ENCODE results near the gene DNAH14. TPM values are rescaled to one million over a fixed set of nuclear protein-coding genes. Genes with fewer than 3 reads are reported as not detected.

Gene DNAH14
- total RNA-seq, 1 donor from 2014 or later = 17.4 TPM

DNA sequence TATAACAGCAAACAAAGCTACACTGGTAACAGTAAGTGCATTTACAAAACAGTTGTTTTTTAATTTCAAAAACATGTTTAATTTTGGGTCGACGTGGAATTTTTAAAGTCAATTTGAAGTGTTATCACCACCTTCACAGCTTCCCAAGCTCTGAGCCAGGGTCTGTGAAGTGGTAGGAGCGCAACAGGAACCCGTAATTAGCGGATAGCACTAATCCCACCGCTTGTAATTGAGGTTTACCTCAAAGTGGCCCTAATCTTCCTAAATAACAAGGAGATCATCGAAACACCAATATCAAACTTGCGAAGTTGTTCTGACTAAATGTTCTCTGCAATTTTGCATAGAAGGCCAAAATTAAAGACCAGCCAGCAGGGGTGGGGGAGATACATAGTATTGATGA, 479.6 kb downstream of the DNAH14 start:
- no peak for DNase-seq

DNA sequence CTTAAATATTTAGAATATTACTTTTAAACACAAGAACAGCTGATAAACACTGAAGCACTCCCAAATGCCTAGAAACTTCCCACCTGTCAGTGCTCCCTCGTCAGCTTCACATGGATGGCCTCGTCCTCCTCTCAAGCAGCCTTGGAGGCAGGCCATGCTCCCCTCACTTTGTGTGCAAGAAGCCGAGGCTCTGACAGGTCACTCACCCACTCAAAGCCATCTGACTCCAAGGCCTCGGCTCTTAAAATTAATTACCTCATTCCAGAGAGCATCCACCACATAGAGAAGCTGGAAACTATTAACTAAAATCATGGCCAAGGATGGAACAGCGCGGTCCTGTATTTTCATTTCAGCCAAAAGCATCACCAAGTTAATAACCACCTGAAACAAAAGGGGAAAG, 480.6 kb downstream of the DNAH14 start:
- no peak for DNase-seq

DNA sequence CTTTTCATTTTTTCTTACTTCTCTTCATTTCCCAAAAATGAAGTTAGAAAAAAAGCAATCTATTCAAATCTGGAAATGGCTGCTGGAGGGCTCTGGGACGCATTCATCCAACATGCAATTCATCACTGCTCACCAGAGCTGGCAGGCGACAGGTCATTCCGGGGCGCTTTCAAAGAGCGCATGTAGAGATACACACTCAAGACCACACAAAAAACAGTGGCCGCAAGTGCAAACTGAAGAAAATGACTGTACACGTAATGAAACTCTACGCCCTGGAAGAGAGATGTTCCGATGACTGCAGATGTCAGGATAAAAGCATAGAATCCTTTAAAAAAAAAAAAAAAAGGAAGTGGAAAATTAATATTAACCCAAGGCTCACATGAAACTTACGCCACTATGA, 482.8 kb downstream of the DNAH14 start:
- DNase-seq = no peak

DNA sequence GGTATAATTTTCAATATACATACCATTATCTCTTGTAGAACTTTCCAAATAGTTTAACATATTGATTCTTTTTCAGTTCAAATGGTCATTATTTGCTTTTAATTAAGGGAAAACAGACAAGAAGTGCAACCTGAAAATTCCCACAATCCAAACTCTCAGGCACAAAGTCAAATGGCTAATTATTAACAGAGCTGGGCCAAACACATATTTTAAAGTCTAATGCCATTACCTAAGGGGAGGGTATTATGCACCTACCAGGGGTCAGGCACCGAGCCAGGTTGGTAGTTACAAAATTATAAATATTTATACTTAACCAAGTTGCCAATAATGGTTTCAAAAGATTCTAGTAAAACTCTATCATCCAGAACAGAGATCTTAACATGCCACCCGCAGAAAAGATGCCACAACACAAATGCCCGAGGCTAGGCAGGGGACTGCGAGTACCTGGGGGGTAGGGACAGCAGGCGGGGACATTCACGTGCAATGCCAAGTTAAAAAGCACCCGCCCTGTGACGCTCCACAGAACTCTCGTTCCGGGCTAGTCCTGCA, 483.4 kb downstream of the DNAH14 start:
- DNase-seq = no peak

DNA sequence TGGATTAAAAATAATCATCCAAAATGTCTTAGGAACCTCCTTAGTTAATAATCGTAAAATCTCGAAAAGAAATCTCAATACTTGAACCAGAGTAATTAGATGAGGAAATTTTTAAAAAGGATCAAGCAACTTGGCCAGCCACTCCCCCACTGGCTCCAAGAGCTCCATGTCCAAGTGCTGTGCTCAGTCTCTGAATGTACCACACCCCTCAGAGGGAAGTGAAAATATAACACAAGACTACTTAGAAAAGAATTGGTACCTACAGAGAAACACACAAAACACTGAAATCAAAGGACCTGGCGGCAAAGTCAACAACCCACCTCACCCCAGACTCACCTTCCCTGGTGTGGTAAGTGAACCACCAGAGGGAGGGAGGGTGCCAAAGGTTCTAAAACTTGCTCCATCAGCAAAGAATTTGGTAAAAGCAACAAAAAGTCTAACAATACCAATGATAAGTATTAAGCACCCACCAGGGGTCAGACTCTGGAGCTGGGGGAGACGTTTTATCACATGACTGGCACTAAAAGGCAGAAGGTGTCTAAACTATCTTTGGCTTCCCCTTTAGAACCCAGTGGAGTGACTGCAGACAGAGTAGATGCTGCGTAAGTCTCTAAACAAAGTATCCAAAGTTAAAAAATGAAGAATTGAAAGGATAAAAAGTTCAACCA, 484.4 kb downstream of the DNAH14 start:
- DNase-seq = no peak

DNA sequence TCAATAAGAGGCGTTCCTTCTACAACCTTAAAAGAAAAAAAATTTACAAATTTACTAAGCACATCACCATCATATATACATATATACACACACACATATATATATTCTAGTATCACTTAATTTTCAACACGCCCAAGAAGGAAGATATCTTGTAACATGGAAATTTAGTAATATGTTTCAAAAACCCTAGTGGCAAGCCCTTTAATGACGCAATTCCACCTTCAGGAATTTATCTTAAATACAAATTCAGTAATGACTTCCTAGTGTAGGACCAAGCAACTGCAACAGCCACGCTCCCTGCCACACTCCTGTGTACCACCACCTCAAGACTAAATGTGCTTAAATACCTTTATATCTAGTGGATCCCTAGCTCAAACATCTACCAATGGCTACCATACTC, 485.8 kb downstream of the DNAH14 start:
- no peak for DNase-seq

DNA sequence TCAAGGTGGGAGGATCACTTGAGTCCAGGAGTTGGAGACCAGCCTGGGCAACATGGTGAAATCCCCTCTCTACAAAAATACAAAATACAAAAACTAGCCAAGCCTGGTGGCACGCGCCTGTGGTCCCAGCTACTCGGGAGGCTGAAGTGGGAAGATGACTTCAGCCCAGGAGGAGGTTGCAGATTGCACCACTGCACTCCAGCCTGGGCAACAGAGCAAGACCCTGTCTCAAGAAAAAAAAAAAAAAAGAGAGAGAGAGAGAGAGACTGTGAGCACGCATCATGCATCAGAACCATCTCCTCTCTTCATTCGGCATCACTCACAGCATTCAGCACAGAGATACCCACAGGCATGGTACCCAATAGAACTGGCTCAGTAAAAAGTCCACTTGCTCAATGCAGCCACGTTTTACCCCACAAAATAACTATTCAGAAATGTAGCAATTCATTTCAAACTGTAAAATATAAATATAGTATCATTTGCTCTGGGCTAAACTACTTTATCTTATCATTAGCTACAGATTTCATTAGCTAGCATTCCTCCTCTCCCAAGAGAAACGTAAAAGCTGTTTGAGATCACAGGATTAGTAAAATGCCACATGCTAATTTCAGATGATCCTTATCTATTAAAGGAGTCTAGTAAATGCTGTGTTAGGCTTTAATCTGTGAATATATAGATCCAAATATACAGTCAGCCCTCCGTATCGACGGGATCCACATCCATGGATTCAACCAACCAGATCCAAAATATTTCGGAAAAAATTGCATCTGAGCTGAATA, 486.7 kb downstream of the DNAH14 start:
- DNase-seq = no peak

DNA sequence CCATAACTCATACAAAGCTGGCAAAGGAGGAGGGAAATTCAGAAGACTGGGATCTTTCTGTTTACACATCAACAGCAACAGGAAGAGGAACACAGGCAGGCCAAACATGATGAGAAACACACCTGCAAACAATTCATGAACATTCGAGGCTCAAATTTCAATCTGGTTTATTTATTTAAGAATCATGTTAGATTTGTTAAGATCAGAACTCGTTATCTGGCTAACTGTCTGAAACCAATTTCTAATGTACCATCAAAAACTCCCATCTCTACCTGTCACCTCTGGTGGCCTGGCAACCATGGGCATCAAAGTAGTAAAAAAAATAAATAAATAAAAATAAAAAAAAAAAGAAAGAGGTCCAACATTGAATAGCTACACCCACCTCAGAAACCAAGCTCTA, 488.6 kb downstream of the DNAH14 start:
- DNase-seq = no peak

DNA sequence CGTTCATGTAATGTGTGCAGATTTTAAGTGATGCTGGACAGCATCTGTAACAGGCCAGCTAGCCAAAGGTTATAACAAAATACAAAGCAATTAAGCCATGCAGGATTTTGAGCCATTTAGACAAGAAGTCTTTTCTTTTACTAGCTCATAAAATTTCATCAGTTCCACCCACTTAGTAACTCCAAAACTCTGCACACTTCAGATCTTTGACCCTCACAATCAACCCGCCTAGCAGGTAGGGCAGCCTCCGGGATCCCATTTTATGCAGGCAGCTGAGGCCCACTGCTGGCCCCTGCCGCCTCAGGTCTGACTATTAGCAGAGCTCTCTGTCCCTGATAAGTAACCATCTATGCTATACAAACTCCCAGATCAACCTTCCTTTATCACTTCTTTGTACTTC, 489.1 kb downstream of the DNAH14 start:
- no peak for DNase-seq

DNA sequence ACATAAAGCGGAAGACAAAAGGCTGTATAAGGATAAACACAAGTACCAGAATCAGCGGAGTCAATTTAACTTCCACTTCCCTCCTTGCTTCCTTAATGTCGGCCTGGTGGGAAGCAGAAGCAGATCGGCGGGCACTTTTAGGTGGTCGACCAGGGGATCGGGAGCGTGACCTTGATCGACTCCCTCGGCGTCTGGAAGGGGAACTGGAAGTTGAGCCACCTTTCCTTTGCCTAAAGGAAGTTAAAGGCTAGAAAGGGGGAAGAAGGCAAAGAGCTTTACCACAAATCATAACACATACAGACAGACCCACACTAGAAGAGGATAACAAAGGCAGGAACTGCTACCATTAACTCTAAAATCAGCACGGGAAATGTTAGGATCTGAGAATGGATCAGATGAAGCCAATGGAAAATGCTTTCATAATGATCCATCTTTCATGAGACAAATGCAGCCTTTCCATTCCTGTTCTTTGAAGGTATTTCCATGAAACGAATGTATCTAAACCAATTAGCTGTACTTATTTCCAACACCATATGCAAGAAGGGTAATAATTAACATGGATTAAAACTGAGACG, 492.6 kb downstream of the DNAH14 start:
- no peak for DNase-seq

DNA sequence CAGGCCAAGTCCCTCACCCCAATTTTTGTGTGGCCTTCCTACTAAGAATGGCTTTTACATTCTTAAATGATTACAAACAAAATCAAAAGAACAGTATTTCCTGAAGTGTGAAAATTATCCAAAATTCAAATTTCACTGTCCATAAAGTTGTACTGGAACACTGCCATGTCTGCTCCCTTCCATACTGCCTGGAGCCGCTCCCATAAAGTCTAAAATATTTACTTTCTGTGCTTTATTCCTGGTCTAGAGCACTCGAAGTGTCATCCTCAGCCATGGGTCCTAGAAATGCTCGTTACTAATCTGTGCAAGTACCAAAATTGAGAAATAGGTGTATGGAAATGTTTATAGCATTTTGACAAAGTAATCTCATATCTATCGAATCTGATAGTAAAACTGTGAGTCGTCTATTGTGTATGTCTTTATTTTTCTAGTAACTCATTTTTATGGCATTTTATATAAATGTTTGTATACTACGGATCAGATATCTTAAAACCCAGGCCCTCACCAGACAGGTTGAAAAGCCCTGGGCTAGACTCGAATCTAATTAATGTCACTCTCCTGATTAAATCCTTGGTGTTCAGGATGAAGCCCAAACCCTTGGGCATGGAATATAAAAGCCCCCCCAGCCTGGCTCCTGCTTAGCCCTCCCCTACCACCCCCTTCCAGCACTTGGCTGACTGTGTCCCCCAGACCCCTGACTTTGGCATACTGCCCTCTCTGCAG, 493.5 kb downstream of the DNAH14 start:
- no peak for DNase-seq

DNA sequence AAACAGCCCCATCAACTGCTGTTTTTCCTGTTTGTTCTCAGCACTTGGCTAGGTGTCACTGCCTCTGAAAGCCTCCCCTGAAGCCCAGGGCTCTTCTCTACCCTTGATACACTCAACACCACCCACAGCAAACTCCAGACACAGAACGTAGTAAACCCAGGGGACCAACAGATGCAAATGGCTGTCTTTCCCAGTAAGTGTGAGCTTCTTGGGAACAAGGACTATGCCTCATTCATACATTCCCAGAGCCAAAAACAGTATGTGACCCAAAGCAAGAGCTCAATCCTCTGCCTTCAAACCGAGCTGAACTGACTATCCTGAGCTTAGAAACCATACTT, 494.0 kb downstream of the DNAH14 start:
- no peak for DNase-seq

DNA sequence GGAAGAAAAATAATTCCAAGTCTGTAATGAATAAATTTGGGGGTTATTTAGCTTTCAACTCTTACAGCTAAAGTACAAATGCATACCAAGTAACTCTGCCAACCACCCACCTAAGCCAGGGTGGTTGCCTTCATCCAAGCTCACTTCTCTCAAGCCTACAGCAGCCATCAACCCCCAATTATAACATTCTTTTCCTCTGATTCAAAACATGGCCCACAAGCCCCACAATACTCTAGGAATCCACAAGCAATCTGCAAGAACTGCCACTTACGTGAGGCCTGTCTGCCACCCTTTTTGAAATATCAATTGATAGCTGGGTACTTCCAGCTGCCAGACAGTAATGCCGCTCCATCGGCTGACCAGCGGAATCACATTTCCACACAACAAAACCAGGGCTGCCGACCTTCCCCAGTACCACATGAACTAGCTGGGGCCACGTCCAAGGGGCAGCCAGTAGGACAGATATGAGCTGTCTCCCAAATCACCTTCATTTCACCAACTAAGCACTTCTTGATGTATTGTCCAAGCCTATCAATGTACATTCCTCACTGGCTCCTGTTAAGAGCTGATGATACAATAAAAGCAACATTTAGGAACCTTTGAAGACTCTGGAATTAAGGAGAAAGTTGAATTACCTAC, 495.2 kb downstream of the DNAH14 start:
- no peak for DNase-seq

DNA sequence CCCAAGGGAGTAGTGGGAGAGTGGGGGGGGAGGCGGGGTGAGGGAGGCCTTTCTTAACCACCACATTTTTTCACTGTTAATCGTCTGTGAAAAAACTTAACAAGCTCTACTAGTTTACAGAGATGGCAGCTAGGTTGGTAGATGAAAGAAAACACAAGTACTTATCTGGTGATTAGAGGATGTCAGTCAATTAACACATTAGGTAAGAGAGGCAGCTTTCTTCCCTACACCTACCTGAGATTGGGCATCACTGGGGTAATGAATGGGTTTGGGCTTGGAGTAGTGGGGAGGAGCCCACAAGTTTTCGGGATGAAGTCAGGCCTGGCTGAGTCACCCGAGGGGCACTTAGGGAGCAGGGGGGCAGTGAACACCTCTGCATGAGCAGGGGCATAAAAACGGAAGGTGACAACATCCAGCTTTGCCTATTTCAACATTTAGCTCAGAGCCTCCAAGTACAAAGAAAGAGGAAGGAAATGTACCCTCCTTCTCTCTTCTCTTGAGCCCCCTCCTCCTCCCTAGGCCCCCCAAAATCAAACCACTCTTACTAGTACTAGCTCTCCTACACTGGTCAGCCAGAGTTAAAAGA, 495.8 kb downstream of the DNAH14 start:
- DNase-seq = no peak

DNA sequence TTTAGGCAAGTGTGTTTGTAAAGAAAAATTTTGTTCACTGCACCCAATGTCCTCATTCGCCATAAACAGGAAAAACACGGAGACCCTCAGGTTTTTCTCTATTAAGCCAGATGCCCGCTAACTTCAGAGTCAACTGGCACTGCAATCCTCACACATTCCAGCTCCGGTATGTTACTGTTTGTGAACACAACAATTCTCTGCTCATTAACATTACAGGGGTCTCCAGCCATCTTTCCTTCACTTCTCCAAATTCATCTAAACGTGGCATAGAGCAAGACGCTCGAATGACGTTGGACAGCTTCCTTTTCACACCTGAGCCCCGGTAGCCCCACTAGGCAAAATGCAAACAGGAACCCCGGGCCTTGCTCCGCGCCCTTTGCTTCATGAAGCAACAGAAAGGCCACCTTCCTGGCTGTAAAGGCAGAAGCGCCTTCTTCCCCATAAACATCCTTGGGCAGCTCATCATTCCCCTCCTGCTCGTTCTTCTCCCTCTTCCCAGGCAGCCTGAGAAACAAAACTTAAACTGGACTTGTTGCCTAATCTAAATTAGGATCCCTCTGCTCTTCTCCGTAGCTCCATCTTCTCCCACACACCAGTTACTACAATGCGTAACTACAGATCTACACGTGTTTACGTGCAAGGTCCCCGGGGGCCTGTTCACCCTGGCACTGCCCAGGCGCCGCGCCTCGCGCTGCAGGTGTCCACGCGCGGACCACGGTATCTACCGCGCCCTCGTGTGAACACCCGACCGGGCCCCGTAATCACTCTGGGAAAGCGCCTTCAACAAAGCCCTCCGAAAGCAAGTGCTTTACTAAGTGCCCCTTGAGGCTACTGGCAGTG, 497.1 kb downstream of the DNAH14 start:
- peak; percentile 31 for DNase-seq

DNA sequence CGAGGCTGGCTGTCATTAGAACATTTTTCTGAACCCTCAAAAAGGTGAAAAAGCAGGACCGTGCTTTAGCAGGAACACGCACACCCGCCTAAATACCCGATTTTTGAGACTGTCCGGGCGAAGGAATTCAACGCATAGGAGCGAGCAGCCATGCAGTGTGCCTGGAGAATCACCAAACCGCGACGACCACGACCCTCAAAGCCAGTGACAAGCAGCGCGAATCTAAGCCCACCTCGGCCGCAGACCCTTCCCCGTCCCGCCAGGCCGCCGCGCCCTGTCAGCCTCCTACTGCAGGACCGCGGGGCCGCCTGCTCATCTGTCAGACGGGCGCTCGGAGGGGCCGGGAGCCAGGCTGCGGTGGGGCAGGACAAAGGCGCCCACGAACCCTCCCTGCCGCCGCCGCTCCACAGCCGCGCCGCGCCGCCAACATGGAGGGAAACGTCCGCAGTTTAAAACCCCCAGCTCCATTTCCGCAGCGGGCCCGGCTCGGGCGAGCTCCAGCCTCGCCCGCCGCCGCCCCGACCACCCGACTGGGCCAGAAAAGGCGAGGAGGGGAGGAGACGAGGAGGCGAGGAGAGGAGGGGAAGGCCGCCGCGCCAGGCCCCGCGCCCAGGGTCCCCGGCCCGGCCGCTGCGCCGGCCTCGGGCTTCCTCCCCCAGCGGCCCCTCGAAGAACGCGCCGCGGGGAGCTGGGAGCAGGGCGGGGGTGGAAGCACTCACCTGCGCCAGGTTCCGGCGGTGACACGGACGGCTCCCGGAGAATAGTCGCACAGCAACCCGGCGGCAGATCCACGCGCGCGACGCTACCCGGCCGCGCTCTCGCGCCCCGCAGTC, 498.0 kb downstream of the DNAH14 start, which contains the start of gene LBR:
Gene LBR, minus strand, starts transcription at position 804 of the 833 bp plus-strand sequence. CDS start 3,963 bp downstream, outside the sequence.
- DNase-seq = peak; percentile 31

DNA sequence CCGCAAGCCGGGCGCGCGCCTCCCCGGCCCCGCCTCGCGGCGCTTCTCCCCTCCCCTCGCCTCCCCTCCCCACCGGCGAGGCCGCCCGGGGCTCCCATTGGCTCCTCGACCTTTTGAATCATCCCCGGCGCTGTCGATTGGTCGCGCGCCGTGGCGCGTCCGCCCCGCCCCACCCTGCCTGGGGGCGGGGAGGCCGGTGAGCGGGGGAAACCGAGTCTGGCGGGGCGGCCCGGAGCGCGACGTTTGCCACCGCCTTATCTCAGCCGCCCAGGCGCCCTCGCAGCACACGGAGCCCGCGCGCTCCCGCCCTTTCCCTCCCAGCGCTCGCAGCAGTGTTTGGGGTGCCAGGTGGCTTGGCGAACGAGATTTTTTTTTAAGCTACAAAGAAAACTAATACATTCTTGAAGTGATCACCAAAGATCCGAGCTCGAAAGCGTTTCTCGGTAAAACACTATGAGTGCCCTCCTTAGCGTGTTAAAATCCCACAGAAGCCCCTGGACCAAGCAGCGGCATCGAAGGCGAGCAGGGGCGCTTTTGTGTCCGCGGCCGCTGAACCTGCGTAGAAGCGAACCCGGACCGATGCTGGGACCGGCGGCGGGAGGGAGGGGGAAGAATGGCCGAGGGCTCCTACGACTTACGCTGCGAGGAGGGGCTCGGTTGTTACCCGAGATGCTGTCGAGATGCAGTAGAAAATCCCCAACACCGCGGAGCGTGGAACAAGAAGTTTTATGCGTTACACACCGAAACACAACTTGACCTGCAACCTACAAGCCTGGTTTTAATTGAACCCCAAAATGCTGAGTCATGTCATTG, 498.8 kb downstream of the DNAH14 start:
- peak; percentile 96 for DNase-seq

DNA sequence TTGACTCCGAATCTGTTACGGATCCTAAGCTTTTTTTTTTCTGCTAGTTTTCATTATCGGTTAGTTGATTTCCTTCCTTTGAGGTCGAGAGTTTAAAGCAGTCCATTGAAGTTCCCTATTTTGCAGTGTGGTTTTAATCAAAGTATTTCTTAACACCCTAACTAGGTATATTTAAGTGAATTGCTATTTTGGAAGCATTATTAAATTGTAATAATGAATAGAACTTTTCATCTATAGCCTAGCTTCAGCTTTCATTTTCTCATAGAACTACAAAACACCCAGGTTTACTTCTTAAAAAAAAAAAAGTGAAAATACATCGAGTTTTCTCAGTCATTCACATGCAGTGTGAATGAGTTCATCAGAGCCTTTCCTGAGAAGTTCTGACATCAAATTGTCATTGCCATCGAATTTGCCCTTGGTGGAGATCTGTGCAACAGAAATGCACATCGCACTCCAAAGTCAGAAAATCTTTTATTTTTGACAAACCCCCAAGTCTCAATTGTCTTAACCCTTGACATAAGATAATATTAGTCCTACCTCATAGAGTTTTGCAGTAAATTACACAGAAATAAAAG, 499.5 kb downstream of the DNAH14 start:
- DNase-seq = no peak

DNA sequence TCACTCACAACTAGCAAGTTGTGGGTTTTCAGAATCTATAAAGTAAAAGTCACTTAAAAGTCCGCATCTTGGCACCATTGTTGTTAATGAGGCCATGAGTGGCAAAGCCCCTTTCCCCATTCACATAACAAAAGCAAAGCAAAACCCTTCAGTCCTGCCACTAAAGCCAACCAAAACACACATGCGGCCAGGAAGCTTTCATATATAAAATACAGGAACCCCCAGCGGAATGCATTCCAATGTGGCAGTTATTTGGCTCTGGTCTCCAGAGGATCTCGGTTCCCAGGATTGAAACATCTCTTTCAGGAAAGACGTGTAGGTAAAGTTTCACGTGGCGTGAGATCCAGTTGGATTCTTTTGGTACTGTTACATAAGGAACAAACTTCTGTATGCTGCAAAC, 500.8 kb downstream of the DNAH14 start:
- DNase-seq = no peak

Data from skin of body (tissue), 2 donors.